Thymus (tissue), 14 donors: ENCODE data around the gene CHN2. TPM values are rescaled to one million over a fixed set of nuclear protein-coding genes. Genes with fewer than 3 reads are reported as not detected.

Experiments used
- DNase-seq, 9 donors: peaks; one replicate each; pipeline ENCODE4 v3.0.0-alpha.2; 2013; ENCODE audit warnings: low spot score in 9 of 9, low read depth in 6 of 9, missing footprints in 1 of 9
- H3K27ac ChIP-seq, 2 donors: one replicate each; pipeline ENCODE4 v1.5.1; 2013; ENCODE audit warnings: control low read depth in 1 of 2, low read depth in 1 of 2, low read length in 1 of 2, mild to moderate bottlenecking in 1 of 2, moderate library complexity in 1 of 2
- H3K27me3 ChIP-seq, 2 donors: one replicate each; pipeline ENCODE4 v1.5.1; 2013; ENCODE audit warnings: low read length in 1 of 2; ENCODE audit not compliant: control insufficient read depth in 2 of 2, insufficient read depth in 1 of 2
- H3K36me3 ChIP-seq, 2 donors: one replicate each; pipeline ENCODE4 v1.5.1; 2013; ENCODE audit warnings: low read length in 1 of 2, mild to moderate bottlenecking in 1 of 2, moderate library complexity in 1 of 2; ENCODE audit not compliant: control insufficient read depth in 2 of 2, insufficient read depth in 2 of 2
- H3K4me1 ChIP-seq, 2 donors: one replicate each; pipeline ENCODE4 v1.5.1; 2013; ENCODE audit warnings: low read length in 2 of 2; ENCODE audit not compliant: control insufficient read depth in 2 of 2, insufficient read depth in 2 of 2
- H3K4me3 ChIP-seq, 2 donors: one replicate each; pipeline ENCODE4 v1.5.1; 2013; ENCODE audit warnings: low read length in 2 of 2, control low read depth in 1 of 2, mild to moderate bottlenecking in 1 of 2
- H3K9me3 ChIP-seq, 2 donors: one replicate each; pipeline ENCODE4 v1.5.1; 2013; ENCODE audit warnings: low read length in 1 of 2, mild to moderate bottlenecking in 1 of 2; ENCODE audit not compliant: control insufficient read depth in 2 of 2, insufficient read depth in 1 of 2
- WGBS: extraction: QIAGEN DNeasy Blood & Tissue Kit; methylation state at CpG from one replicate; pipeline ENCODE4 v1.1.7; 2013; 5-methylcytosine and 5-hydroxymethylcytosine counted together
- long read RNA-seq, 10 donors: transcript quantifications; one replicate each; lab custom pipeline, GENCODE V29; 2026
- polyA plus RNA-seq: library from polyadenylated mRNA; stranded (reverse); fragments of 200-250 nt; gene quantifications from one replicate; pipeline ENCODE4 v1.2.3, GENCODE V29; 2013
- total RNA-seq: library from RNA; stranded (reverse); fragments of 120-200 nt; gene quantifications from one replicate; pipeline ENCODE4 v1.2.4, GENCODE V29; 2013
- donor health status: healthy.

Gene CHN2
- total RNA-seq (5.9 TPM), polyA plus RNA-seq (6.5 TPM)
- long read RNA-seq, donor 1 = 0 reads
- long read RNA-seq, donor 2 = 0 reads
- long read RNA-seq, donor 3, partial matches to known transcripts = 0 of 2 reads
- long read RNA-seq, donor 3, other reads (novel, unspliced or antisense) = 0 of 2 reads
- long read RNA-seq, donor 4, partial matches to known transcripts = 0 of 1 reads
- long read RNA-seq, donor 4, other reads (novel, unspliced or antisense) = 0 of 1 reads
- long read RNA-seq, donor 5, partial matches to known transcripts = 0 of 1 reads
- long read RNA-seq, donor 5, other reads (novel, unspliced or antisense) = 0 of 1 reads
- long read RNA-seq, donor 6, partial matches to known transcripts = 0 of 4 reads
- long read RNA-seq, donor 6, other reads (novel, unspliced or antisense) = 0 of 4 reads
- long read RNA-seq, donor 7 = 0 reads
- long read RNA-seq, donor 8, partial matches to known transcripts = 0 of 1 reads
- long read RNA-seq, donor 8, other reads (novel, unspliced or antisense) = 0 of 1 reads
- long read RNA-seq, donor 9, partial matches to known transcripts = 0 of 1 reads
- long read RNA-seq, donor 9, other reads (novel, unspliced or antisense) = 0 of 1 reads
- long read RNA-seq, donor 10, partial matches to known transcripts = 0 of 1 reads
- long read RNA-seq, donor 10, other reads (novel, unspliced or antisense) = 0 of 1 reads

GRCh38 chr7:29194594-29195427 lies at the start of gene CHN2:
CHN2 (plus strand) TSS chr7:29194775.
- H3K27me3 ChIP-seq = peaks cover 2 to 19% of the 10 kb centered on the region in 2 donors

GRCh38 chr7:29145553-29146056 lies 49.0 kb upstream of the CHN2 start:
- peaks cover 0 to 5% of the 10 kb centered on the region in 2 donors for H3K9me3 ChIP-seq
- H3K27ac ChIP-seq = no peak overlapping the region
- WGBS = 29% methylated on average over 8 of the region's 8 CpGs
- peaks cover 8 to 34% of the 10 kb centered on the region in 2 donors for H3K4me1 ChIP-seq
- peak overlapping the region; percentile 67 to 77 for H3K4me3 ChIP-seq
- H3K36me3 ChIP-seq = no peaks in the 10 kb centered on the region
- H3K27me3 ChIP-seq = peaks cover 0 to 20% of the 10 kb centered on the region in 2 donors
- DNase-seq = no peak

More at GRCh38 chr7:29194594-29195427, at the start of gene CHN2:
- Histone ChIP-seq H3K27ac (no peak within 1 kb of the TSS), H3K36me3 (no peaks in the 10 kb centered on the region), H3K4me3 (peak within 1 kb of the TSS; percentile 71 to 81), H3K9me3 (no peaks in the 10 kb centered on the region), H3K4me1 (peaks cover 7 to 27% of the 10 kb centered on the region in 2 donors)
- peak in 7 of 9 donors; percentile 26 to 77 (median 49) for DNase-seq
- WGBS = under 1% methylated on average over 89 of the region's 89 CpGs

- Histone ChIP-seq H3K27me3 (peaks cover 0 to 20% of the 10 kb centered on the region in 2 donors), H3K4me1 (peaks cover 14 to 40% of the 10 kb centered on the region in 2 donors), H3K4me3 (peak within 1 kb of the TSS; percentile 67 to 77), H3K27ac (peak within 1 kb of the TSS in 1 of 2 donors; percentile 32), H3K9me3 (peaks cover 0 to 5% of the 10 kb centered on the region in 2 donors), H3K36me3 (no peaks in the 10 kb centered on the region)
- peak in 6 of 9 donors; percentile 24 to 68 (median 44) for DNase-seq
- 2% methylated on average over 42 of the region's 42 CpGs for WGBS
These were observed 48.4 kb upstream of the CHN2 start, which contains the start of gene CPVL for GRCh38 chr7:29146057-29146706. CPVL (minus strand) TSS chr7:29146537; CDS start chr7:29121061, 25,476 bp downstream.

- Histone ChIP-seq H3K4me3 (peak overlapping the region; percentile 67 to 77), H3K27ac (no peak overlapping the region), H3K9me3 (peaks cover 0 to 5% of the 10 kb centered on the region in 2 donors), H3K4me1 (peaks cover 22 to 48% of the 10 kb centered on the region in 2 donors), H3K27me3 (peaks cover 0 to 20% of the 10 kb centered on the region in 2 donors), H3K36me3 (no peaks in the 10 kb centered on the region)
- no peak for DNase-seq
- WGBS = 86% methylated on average over 14 of the region's 14 CpGs
These were observed 47.5 kb upstream of the CHN2 start for GRCh38 chr7:29146888-29147609.

GRCh38 chr7:29147821-29148220 lies 46.8 kb upstream of the CHN2 start:
- no peaks in the 10 kb centered on the region for H3K36me3 ChIP-seq
- H3K9me3 ChIP-seq = peaks cover 0 to 5% of the 10 kb centered on the region in 2 donors
- H3K27me3 ChIP-seq = peaks cover 0 to 20% of the 10 kb centered on the region in 2 donors
- H3K4me3 ChIP-seq = no peak overlapping the region
- 96% methylated on average over 4 of the region's 4 CpGs for WGBS
- no peak overlapping the region for H3K27ac ChIP-seq
- H3K4me1 ChIP-seq = peaks cover 26 to 56% of the 10 kb centered on the region in 2 donors
- DNase-seq = no peak

GRCh38 chr7:29149036-29149435 lies 45.5 kb upstream of the CHN2 start:
- peaks cover 26 to 61% of the 10 kb centered on the region in 2 donors for H3K4me1 ChIP-seq
- peaks cover 0 to 20% of the 10 kb centered on the region in 2 donors for H3K27me3 ChIP-seq
- no peak overlapping the region for H3K27ac ChIP-seq
- H3K36me3 ChIP-seq = no peaks in the 10 kb centered on the region
- no peak for DNase-seq
- WGBS = 94% methylated on average over 12 of the region's 12 CpGs
- H3K9me3 ChIP-seq = peaks cover 0 to 7% of the 10 kb centered on the region in 2 donors
- no peak overlapping the region for H3K4me3 ChIP-seq

GRCh38 chr7:29150856-29151255 lies 43.7 kb upstream of the CHN2 start:
- Histone ChIP-seq H3K9me3 (peaks cover 0 to 18% of the 10 kb centered on the region in 2 donors), H3K4me3 (no peak overlapping the region), H3K4me1 (peaks cover 28 to 61% of the 10 kb centered on the region in 2 donors), H3K36me3 (no peaks in the 10 kb centered on the region), H3K27ac (peak overlapping the region; percentile 33 to 70), H3K27me3 (peaks cover 0 to 14% of the 10 kb centered on the region in 2 donors)
- DNase-seq = peak in 5 of 9 donors; percentile 41 to 73 (median 51)
- 14% methylated on average over 2 of the region's 2 CpGs for WGBS
